Hepatocyte (in vitro differentiated cells): Measurements from ENCODE around the gene BAZ1B. TPM values are rescaled to one million over a fixed set of nuclear protein-coding genes. Genes with fewer than 3 reads are reported as not detected.

Experiments
- DNase-seq: peaks from one replicate; pipeline ENCODE4 v3.0.0-alpha.2; 2016; ENCODE audit warnings: low spot score
- H2AFZ ChIP-seq: fragments of 200-600 bp; sonication (generic); 2 replicates; pipeline ENCODE4 v1.6.0; 2016; ENCODE audit warnings: antibody characterized with exemption, mild to moderate bottlenecking
- H3K27ac ChIP-seq: fragments of 200-600 bp; sonication (generic); 2 replicates; pipeline ENCODE4 v1.5.1; 2016; ENCODE audit warnings: mild to moderate bottlenecking
- H3K27me3 ChIP-seq: fragments of 200-600 bp; sonication (generic); 2 replicates; pipeline ENCODE4 v1.6.1; 2016
- H3K36me3 ChIP-seq: fragments of 200-600 bp; sonication (generic); replicated peaks from 2 replicates; pipeline ENCODE4 v1.5.1; 2016; ENCODE audit warnings: low read depth; ENCODE audit not compliant: insufficient read depth
- H3K4me1 ChIP-seq: fragments of 200-600 bp; sonication (generic); 2 replicates; pipeline ENCODE4 v1.5.1; 2016; ENCODE audit warnings: mild to moderate bottlenecking, moderate library complexity; ENCODE audit not compliant: insufficient read depth
- H3K4me2 ChIP-seq: fragments of 200-600 bp; sonication (generic); 2 replicates; pipeline ENCODE4 v1.6.0; 2016
- H3K4me3 ChIP-seq: fragments of 200-600 bp; sonication (generic); 2 replicates; pipeline ENCODE4 v1.5.1; 2016; ENCODE audit warnings: mild to moderate bottlenecking
- H3K79me2 ChIP-seq: fragments of 200-600 bp; sonication (generic); 2 replicates; pipeline ENCODE4 v1.6.0; 2017; ENCODE audit warnings: mild to moderate bottlenecking
- H3K9me2 ChIP-seq: fragments of 200-600 bp; sonication (generic); replicated peaks from 2 replicates; pipeline ENCODE4 v1.6.0; 2017; ENCODE audit warnings: mild to moderate bottlenecking; ENCODE audit not compliant: insufficient read depth
- H3K9me3 ChIP-seq: fragments of 200-600 bp; sonication (generic); 2 replicates; pipeline ENCODE4 v1.5.1; 2016; ENCODE audit warnings: low read depth, mild to moderate bottlenecking
- H4K20me1 ChIP-seq: fragments of 200-600 bp; sonication (generic); 2 replicates; pipeline ENCODE4 v1.6.0; 2016; ENCODE audit warnings: mild to moderate bottlenecking; ENCODE audit not compliant: insufficient read depth, poor library complexity, severe bottlenecking
- CTCF ChIP-seq: fragments of 200-600 bp; sonication (generic); IDR thresholded peaks from 2 replicates; pipeline ENCODE4 v1.5.1; 2016; ENCODE audit warnings: antibody characterized with exemption, mild to moderate bottlenecking; ENCODE audit not compliant: poor library complexity
- EZH2 ChIP-seq: fragments of 200-600 bp; sonication (generic); IDR thresholded peaks from 2 replicates; pipeline ENCODE4 v1.6.1; 2016; ENCODE audit warnings: antibody characterized with exemption, mild to moderate bottlenecking, borderline replicate concordance
- EZH2phosphoT487 ChIP-seq: fragments of 200-600 bp; sonication (generic); IDR thresholded peaks from one replicate; pipeline ENCODE4 v1.6.1; 2018; ENCODE audit warnings: antibody characterized with exemption, mild to moderate bottlenecking, low read depth, moderate library complexity; ENCODE audit not compliant: unreplicated experiment, severe bottlenecking
- WGBS: methylation state at CpG from one replicate; pipeline ENCODE4 v1.1.6; 2016; ENCODE audit warnings: low lambda C conversion rate; ENCODE audit errors: missing lambda C conversion rate; 5-methylcytosine and 5-hydroxymethylcytosine counted together
- polyA plus RNA-seq: library from polyadenylated mRNA; unstranded; fragments of >200 nt; fragmentation: Nextera tagmentation; extraction: Ambion mirVana; gene quantifications from 2 replicates; pipeline ENCODE4 v1.2.1, GENCODE V29; 2016
- total RNA-seq: library from RNA; depleted of rRNA; stranded (reverse); fragments of >200 nt; gene quantifications from 2 replicates; pipeline ENCODE4 v1.2.3, GENCODE V29; 2014

BAZ1B gene
- total and polyA plus RNA-seq, 2 experiments from 2014 or later, result 16.7 to 44.7 TPM

GRCh38 chr7:73454424-73454823 lies 67.7 kb downstream of the BAZ1B start:
- no peak for TF ChIP-seq CTCF
- TF ChIP-seq EZH2phosphoT487, result no peak
- no peak for TF ChIP-seq EZH2
- no peak overlapping the region for H3K27ac ChIP-seq
- H3K9me2 ChIP-seq, result no peaks in the 10 kb centered on the region
- 83% methylated on average over 3 of the region's 3 CpGs for WGBS
- H3K9me3 ChIP-seq, result no peaks in the 10 kb centered on the region
- no peak for DNase-seq
- no peak overlapping the region for H2AFZ ChIP-seq
- H3K4me2 ChIP-seq, result no peak overlapping the region
- H3K79me2 ChIP-seq, result peaks cover 10% of the 10 kb centered on the region
- H3K36me3 ChIP-seq, result peaks cover 7% of the 10 kb centered on the region
- peaks cover 4% of the 10 kb centered on the region for H4K20me1 ChIP-seq
- H3K4me3 ChIP-seq, result no peak overlapping the region
- no peaks in the 10 kb centered on the region for H3K4me1 ChIP-seq
- no peaks in the 10 kb centered on the region for H3K27me3 ChIP-seq

- Histone ChIP-seq H3K4me2 (no peak overlapping the region), H3K4me3 (no peak overlapping the region), H3K9me3 (no peaks in the 10 kb centered on the region), H3K79me2 (peaks cover 10% of the 10 kb centered on the region), H3K27ac (peak overlapping the region; percentile 3), H3K36me3 (peaks cover 7% of the 10 kb centered on the region), H3K4me1 (no peaks in the 10 kb centered on the region), H4K20me1 (peaks cover 4% of the 10 kb centered on the region), H3K9me2 (no peaks in the 10 kb centered on the region), H3K27me3 (no peaks in the 10 kb centered on the region), H2AFZ (no peak overlapping the region)
- TF ChIP-seq EZH2, result no peak
- no peak for TF ChIP-seq EZH2phosphoT487
- no peak for TF ChIP-seq CTCF
- 58% methylated on average over 2 of the region's 2 CpGs for WGBS
- DNase-seq, result no peak
These were observed 69.0 kb downstream of the BAZ1B start for GRCh38 chr7:73452999-73453635.

- peak; percentile 70 for DNase-seq
- 61% methylated on average over 5 of the region's 5 CpGs for WGBS
- H3K36me3 ChIP-seq, result peaks cover 7% of the 10 kb centered on the region
These were observed 70.2 kb downstream of the BAZ1B start for GRCh38 chr7:73451780-73452398.

More at GRCh38 chr7:73451780-73452398, 70.2 kb downstream of the BAZ1B start:
- H3K4me1 ChIP-seq, result no peaks in the 10 kb centered on the region
- H3K27ac ChIP-seq, result no peak overlapping the region
- H3K9me3 ChIP-seq, result no peaks in the 10 kb centered on the region
- TF ChIP-seq EZH2phosphoT487, result no peak
- peak; percentile 96 for TF ChIP-seq CTCF
- no peak overlapping the region for H3K4me2 ChIP-seq
- no peak overlapping the region for H3K4me3 ChIP-seq
- no peaks in the 10 kb centered on the region for H3K27me3 ChIP-seq
- H4K20me1 ChIP-seq, result peaks cover 4% of the 10 kb centered on the region
- H3K9me2 ChIP-seq, result no peaks in the 10 kb centered on the region
- no peak overlapping the region for H2AFZ ChIP-seq
- H3K79me2 ChIP-seq, result peaks cover 12% of the 10 kb centered on the region
